Activated T-helper 1 cell treated with anti-CD3 and anti-CD28 coated beads, Interleukin-2, amount 50 U/mL, for 16 hours (primary cell): ENCODE results near the gene WDR6.

Source experiments
- DNase-seq, 2 donors: peaks; one replicate each; pipeline ENCODE4 v3.0.0-alpha.2; 2020; ENCODE audit warnings: low read depth in 1 of 2, low spot score in 1 of 2

The WDR6 gene

GRCh38 chr3:49007068-49007770 is at the start of gene WDR6:
Gene WDR6 (plus strand): TSS chr3:49007391. CDS start chr3:49007432, 41 bp downstream.
- peak; percentile 93 to 95 for DNase-seq

GRCh38 chr3:48960841-48961413 is 46.3 kb upstream of the WDR6 start:
- DNase-seq: no peak

GRCh38 chr3:48962340-48962739 is 44.9 kb upstream of the WDR6 start:
- DNase-seq: no peak

- no peak for DNase-seq
These were observed 44.3 kb upstream of the WDR6 start for GRCh38 chr3:48962939-48963338.

GRCh38 chr3:48963591-48963990 is 43.6 kb upstream of the WDR6 start:
- DNase-seq: no peak

- no peak for DNase-seq
These were observed 40.8 kb upstream of the WDR6 start for GRCh38 chr3:48966367-48966766.

GRCh38 chr3:48966876-48967361 is 40.3 kb upstream of the WDR6 start:
- DNase-seq: no peak

GRCh38 chr3:48970586-48970985 is 36.6 kb upstream of the WDR6 start:
- DNase-seq: no peak

GRCh38 chr3:48974076-48974864 is 32.9 kb upstream of the WDR6 start:
- no peak for DNase-seq

- no peak for DNase-seq
These were observed 27.7 kb upstream of the WDR6 start for GRCh38 chr3:48979451-48979850.

GRCh38 chr3:48980295-48980694 is 26.9 kb upstream of the WDR6 start:
- DNase-seq: no peak

- no peak for DNase-seq
These were observed 25.2 kb upstream of the WDR6 start for GRCh38 chr3:48982016-48982415.

GRCh38 chr3:48982686-48983085 is 24.5 kb upstream of the WDR6 start:
- no peak for DNase-seq

- no peak for DNase-seq
These were observed 24.1 kb upstream of the WDR6 start for GRCh38 chr3:48983096-48983495.

- DNase-seq: no peak
These were observed 22.5 kb upstream of the WDR6 start for GRCh38 chr3:48984663-48985062.

GRCh38 chr3:48985831-48986376 is 21.3 kb upstream of the WDR6 start:
- no peak for DNase-seq

- no peak for DNase-seq
These were observed 17.9 kb upstream of the WDR6 start for GRCh38 chr3:48989126-48989795.

- peak; percentile 42 to 65 for DNase-seq
These were observed 17.2 kb upstream of the WDR6 start, which contains the start of gene P4HTM for GRCh38 chr3:48989796-48990635. Gene P4HTM (plus strand): TSS chr3:48990241. CDS start chr3:48990257, 16 bp downstream.

- DNase-seq: no peak
These were observed 16.3 kb upstream of the WDR6 start for GRCh38 chr3:48990636-48991469.
